GM12873 (cell line): ENCODE measurements around the gene HTR1D.

Experiments used
- CTCF ChIP-seq: IDR thresholded peaks from 2 replicates; pipeline ENCODE4 v1.5.1; 2012; ENCODE audit warnings: low read depth, mild to moderate bottlenecking, moderate library complexity, low read length, control low read depth; ENCODE audit not compliant: insufficient read depth; ENCODE audit errors: missing control alignments

The HTR1D gene

GRCh38 chr1:23211955-23212354, 5.3 kb downstream of the HTR1D start:
- TF ChIP-seq CTCF, result no peak

- no peak for TF ChIP-seq CTCF
Observed at GRCh38 chr1:23210963-23211362, 6.3 kb downstream of the HTR1D start.

GRCh38 chr1:23210351-23210785, 6.9 kb downstream of the HTR1D start:
- TF ChIP-seq CTCF, result peak; percentile 34

GRCh38 chr1:23209770-23210169, 7.5 kb downstream of the HTR1D start:
- TF ChIP-seq CTCF, result no peak

GRCh38 chr1:23208527-23208926, 8.8 kb downstream of the HTR1D start:
- no peak for TF ChIP-seq CTCF

GRCh38 chr1:23202263-23202749, 15.0 kb downstream of the HTR1D start:
- no peak for TF ChIP-seq CTCF

- TF ChIP-seq CTCF, result no peak
Observed at GRCh38 chr1:23200883-23201282, 16.4 kb downstream of the HTR1D start.
